OCI-LY1 (cell line): Measurements from ENCODE around the gene MPC2.

ENCODE experiments used
- CTCF ChIP-seq: fragments of 200-600 bp; sonication (generic), shearing (Covaris generic); IDR thresholded peaks from 2 replicates; pipeline ENCODE4 v1.5.1; 2017; ENCODE audit warnings: mild to moderate bottlenecking, antibody characterized with exemption, low read length, moderate library complexity, mixed read lengths
- EZH2 ChIP-seq: fragments of 200-600 bp; sonication (generic), shearing (Covaris generic); IDR thresholded peaks from 2 replicates; pipeline ENCODE4 v1.8.0; 2017; ENCODE audit warnings: borderline replicate concordance, mixed run types, mild to moderate bottlenecking, antibody characterized with exemption, low read length, moderate library complexity, mixed read lengths

- TF ChIP-seq CTCF (no peak), EZH2 (no peak)
These were observed 24.6 kb downstream of the MPC2 start for GRCh38 chr1:167912294-167912693.
